ENCODE measurements around the gene NPB. TPM values are rescaled to one million over a fixed set of nuclear protein-coding genes. Genes with fewer than 3 reads are reported as not detected.

The NPB gene
- total RNA-seq, 6 experiments from 2014 or later = 0.12 to 1.5 (median 0.87) TPM; not detected in 2

DNA sequence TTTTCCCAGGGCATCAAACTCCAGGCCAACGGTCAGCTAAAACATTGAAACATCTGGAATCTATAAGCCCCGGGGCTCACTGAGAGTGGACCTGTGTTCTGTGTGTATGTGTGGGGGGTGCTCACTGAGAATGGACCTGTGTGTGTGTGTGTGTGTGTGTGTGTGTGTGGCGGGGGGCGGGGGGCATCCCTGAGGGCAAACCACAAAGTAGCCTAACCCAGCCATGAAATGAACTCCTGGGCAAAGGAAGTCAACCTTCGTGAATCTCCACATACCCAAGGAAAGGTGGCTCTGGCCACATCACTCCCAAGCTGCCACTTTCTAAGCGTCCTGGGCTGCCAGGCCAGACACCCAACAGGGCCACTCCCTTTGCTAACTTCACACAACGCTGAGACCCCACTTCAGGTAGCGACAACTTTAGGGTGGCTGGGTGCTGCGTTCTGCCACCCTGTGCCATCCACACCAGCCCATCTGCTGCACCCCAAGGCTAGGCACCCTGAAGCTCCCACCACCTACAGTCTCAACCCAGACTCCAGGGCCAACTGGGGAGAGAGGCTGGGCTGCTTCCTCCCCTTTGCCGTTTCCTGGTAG lies 23.9 kb downstream of the NPB start:
- H3K27me3 ChIP-seq = no peaks in the 10 kb centered on the region
- no peak for DNase-seq
- H3K27ac ChIP-seq = peak overlapping the region; percentile 84 to 97 (median 97)
- ATAC-seq = no peak
- intact Hi-C loops (cut with DNase I) = no loop called here
- WGBS (ENCODE audit: insufficient coverage, low coverage, low lambda C conversion rate, missing lambda C conversion rate) = 34% methylated on average over 6 of the region's 10 CpGs
- no peak for TF ChIP-seq POLR2A (IDR thresholded peaks at IDR 0.05)
- TF ChIP-seq, protein P1, sequence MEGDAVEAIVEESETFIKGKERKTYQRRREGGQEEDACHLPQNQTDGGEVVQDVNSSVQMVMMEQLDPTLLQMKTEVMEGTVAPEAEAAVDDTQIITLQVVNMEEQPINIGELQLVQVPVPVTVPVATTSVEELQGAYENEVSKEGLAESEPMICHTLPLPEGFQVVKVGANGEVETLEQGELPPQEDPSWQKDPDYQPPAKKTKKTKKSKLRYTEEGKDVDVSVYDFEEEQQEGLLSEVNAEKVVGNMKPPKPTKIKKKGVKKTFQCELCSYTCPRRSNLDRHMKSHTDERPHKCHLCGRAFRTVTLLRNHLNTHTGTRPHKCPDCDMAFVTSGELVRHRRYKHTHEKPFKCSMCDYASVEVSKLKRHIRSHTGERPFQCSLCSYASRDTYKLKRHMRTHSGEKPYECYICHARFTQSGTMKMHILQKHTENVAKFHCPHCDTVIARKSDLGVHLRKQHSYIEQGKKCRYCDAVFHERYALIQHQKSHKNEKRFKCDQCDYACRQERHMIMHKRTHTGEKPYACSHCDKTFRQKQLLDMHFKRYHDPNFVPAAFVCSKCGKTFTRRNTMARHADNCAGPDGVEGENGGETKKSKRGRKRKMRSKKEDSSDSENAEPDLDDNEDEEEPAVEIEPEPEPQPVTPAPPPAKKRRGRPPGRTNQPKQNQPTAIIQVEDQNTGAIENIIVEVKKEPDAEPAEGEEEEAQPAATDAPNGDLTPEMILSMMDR (IDR thresholded peaks at IDR 0.05) = no peak
- peaks cover 0 to 10% (median 4%) of the 10 kb centered on the region in 4 donors for H3K36me3 ChIP-seq
- H3K4me1 ChIP-seq = peaks cover 0 to 56% (median 30%) of the 10 kb centered on the region in 4 donors
- peak overlapping the region; percentile 69 to 96 (median 86) for H3K4me3 ChIP-seq
- H3K9me3 ChIP-seq = no peaks in the 10 kb centered on the region

DNA sequence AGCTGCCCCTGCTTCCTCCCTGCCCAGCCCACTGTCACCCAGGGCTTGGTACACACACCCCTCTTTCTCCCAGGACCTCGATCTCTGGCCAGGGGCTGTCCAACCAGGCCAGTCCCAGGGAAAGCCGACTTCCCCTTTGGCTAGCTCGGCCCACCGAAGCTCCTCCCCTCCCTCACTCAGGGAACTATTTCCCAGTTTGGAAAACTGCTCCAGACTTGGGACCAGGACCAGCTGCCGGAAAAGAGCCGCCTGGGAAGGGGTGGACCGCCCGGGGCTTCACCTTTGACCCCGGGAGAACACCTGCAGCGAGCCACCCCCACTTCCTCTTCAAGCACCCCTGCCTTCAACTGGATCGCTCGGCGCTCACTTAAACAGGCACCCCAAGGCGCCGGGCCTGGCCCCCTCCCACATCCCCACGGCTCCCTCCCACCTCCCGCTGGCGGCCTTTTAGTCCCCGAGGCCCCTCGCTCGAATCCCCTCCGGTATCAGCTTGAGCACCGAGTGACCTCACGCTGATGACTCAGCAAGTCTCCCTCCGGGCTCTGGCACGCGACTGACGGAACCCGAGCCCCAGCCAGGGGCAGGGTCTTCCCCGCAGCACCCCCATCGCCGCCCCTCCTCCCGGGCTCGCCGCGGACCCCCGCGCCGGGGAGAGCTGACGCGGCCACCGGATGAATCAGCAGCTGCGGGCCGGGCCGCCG lies 24.6 kb downstream of the NPB start:
- Histone ChIP-seq H3K4me3 (peak overlapping the region; percentile 69 to 96 (median 86)), H3K36me3 (peaks cover 0 to 10% (median 4%) of the 10 kb centered on the region in 4 donors), H3K9me3 (no peaks in the 10 kb centered on the region), H3K4me1 (peaks cover 0 to 50% (median 27%) of the 10 kb centered on the region in 4 donors), H3K27me3 (no peaks in the 10 kb centered on the region), H3K27ac (peak overlapping the region; percentile 84 to 97 (median 97))
- ATAC-seq = peak; percentile 64 to 71 (median 68)
- TF ChIP-seq, protein P1 (IDR thresholded peaks at IDR 0.05) = no peak
- TF ChIP-seq POLR2A (IDR thresholded peaks at IDR 0.05) = peak; percentile 73
- intact Hi-C loops (cut with DNase I) = no loop called here
- DNase-seq = peak; percentile 89 to 92 (median 92)
- WGBS (ENCODE audit: insufficient coverage, low coverage, low lambda C conversion rate, missing lambda C conversion rate) = 0% methylated on average over 14 of the region's 46 CpGs

DNA sequence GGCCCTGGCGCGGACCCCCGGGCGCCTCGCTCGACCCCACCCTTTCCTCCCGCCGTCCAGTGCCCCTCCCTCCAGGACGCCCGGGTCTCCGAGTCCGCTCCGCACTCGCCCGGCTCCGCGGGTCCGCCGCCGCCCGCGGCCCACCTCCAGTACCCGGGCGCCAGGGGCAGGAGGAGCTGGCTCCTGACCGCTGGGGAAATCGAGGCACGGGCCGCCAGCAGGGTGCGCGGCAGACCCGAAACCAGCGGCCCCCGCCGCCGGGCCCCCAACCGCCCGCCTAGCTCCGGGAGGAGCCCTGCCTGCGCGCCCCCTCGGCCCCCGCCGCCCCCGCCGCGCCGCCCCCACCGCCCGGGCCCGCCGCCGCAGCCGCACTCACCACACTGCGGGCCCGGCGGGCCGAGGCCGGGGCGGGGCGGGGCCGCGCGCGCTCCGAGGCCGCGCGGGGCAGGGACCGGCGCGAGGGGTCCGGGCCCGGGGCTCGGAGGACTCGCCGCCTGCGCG lies 25.2 kb downstream of the NPB start:
- Histone ChIP-seq H3K27ac (peak overlapping the region; percentile 84 to 97 (median 97)), H3K36me3 (peaks cover 0 to 5% (median 2%) of the 10 kb centered on the region in 4 donors), H3K9me3 (no peaks in the 10 kb centered on the region), H3K27me3 (no peaks in the 10 kb centered on the region), H3K4me1 (peaks cover 0 to 44% (median 22%) of the 10 kb centered on the region in 4 donors), H3K4me3 (peak overlapping the region; percentile 69 to 96 (median 86))
- ATAC-seq (no peak), DNase-seq (no peak)
- 0% methylated on average over 6 of the region's 78 CpGs for WGBS (ENCODE audit: insufficient coverage, low coverage, low lambda C conversion rate, missing lambda C conversion rate)
- no peak for TF ChIP-seq POLR2A (IDR thresholded peaks at IDR 0.05)
- intact Hi-C loops (cut with DNase I) = no loop called here

DNA sequence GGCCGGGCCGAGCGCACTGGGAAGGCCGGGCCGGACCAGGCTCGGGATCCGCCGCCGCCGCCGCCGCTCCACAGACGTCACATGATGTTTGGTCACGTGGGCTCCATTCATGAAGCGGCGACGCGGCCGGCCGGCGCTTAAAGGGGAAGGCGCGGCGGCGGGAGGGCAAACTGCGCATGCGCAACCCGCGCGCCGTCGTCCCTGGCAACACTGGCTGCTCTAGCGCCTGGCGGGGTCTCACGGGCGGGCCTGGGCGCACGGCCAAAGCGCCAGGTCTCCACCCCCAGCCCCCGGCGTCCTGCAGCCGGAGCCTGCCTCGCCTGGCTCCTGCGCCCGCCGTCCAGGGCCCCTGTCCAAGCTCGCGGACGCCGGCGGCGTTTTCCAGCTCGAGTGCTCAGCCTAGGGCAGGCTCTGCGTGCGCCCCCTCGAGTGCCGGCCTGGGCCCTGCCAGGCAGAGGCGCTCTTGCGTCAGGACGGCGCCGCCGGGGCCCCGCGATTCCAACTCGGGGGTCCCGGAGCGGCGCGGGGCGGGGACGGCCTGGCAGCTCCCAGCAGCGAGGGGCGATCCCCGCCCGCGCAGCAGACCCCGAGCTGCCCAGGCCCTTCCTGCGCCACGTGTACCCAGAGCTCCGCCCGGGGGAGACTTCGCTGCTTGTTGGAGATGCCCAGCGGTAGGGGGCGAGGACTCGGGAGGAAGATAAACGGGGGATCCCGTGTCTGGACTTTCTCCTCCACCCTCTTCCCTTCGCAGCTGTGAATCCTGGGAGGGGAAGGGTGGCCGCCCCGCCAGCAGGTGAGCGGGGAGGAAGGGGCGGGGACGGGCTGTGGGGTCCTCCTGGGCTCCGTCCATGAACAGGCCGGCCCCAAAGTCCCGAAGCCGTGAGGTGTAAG lies 25.9 kb downstream of the NPB start, which contains the start of gene MAFG:
MAFG (minus strand) TSS at position 83 of the 891 bp plus-strand sequence. CDS start 4,550 bp downstream, outside the sequence.
- H3K36me3 ChIP-seq = no peaks in the 10 kb centered on the region
- no peaks in the 10 kb centered on the region for H3K27me3 ChIP-seq
- peak; percentile 67 for TF ChIP-seq POLR2A (IDR thresholded peaks at IDR 0.05)
- TF ChIP-seq, protein P1 (IDR thresholded peaks at IDR 0.05) = peak in 3 of 4 donors; percentile 9 to 19 (median 15)
- ATAC-seq (peak; percentile 15 to 53 (median 32)), DNase-seq (peak; percentile 92 to 93 (median 93))
- H3K4me1 ChIP-seq = peaks cover 0 to 37% (median 16%) of the 10 kb centered on the region in 4 donors
- H3K9me3 ChIP-seq = no peaks in the 10 kb centered on the region
- peak within 1 kb of the TSS; percentile 84 to 97 (median 97) for H3K27ac ChIP-seq
- intact Hi-C loops (cut with DNase I) = no loop called here
- WGBS (ENCODE audit: insufficient coverage, low coverage, low lambda C conversion rate, missing lambda C conversion rate) = 2% methylated on average over 9 of the region's 98 CpGs
- H3K4me3 ChIP-seq = peak within 1 kb of the TSS; percentile 69 to 96 (median 86)
